GM21390 (cell line): ENCODE measurements around the gene ORMDL3.
"Not testable (repeated sequence)": the region's sequence is repeated elsewhere in the genome, so short reads cannot be mapped to it uniquely, and the experiment has no call there.

Experiments used
- ATAC-seq: cut with Tn5 transposase; IDR thresholded peaks from one replicate; pipeline ENCODE4 v1.9.1; 2021; ENCODE audit not compliant: unreplicated experiment

Gene ORMDL3

DNA sequence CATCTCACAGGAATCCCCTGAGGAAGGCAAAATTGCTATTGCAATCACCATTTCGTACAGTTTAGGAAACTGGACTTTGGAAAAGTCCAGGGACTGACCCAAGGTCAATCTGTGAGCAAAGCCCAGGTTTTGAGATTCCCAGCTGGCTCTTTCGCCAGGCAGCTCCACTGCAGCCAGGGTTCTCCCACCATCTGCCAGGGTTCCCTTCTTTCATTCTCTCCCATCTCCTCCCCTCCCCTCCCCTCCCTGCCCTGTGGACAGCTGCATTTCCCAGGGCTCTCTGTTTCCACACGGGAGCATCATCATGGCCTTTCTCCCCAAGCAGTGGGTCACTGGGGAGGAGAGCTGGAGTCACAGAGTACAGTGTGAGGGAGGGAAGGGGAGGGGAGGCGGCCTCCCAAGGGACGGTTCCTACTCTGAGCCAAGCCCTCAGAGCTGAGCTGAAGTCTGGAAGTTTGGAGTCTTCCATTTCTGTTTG is 23.5 kb upstream of the ORMDL3 start:
- ATAC-seq = no peak

GRCh38 chr17:39949028-39949427 is 21.6 kb upstream of the ORMDL3 start:
- no peak for ATAC-seq

DNA sequence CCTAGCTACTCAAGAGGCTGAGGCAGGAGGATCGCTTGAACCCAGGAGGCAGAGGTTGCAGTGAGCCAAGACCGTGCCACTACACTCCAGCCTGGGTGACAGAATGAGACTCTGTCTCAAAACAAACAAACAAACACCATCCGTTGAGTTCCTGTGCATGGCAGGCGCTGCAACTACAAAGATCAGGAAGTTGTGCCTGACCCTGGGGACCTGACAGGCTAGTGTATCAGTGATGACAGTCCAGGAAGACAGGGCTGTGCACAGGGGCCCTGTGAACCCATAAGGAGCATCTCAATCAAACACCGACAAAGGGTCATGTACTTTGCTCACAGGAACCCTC is 21.1 kb upstream of the ORMDL3 start:
- not testable (repeated sequence) for ATAC-seq

GRCh38 chr17:39946551-39947330 is 19.3 kb upstream of the ORMDL3 start:
- ATAC-seq = no peak

DNA sequence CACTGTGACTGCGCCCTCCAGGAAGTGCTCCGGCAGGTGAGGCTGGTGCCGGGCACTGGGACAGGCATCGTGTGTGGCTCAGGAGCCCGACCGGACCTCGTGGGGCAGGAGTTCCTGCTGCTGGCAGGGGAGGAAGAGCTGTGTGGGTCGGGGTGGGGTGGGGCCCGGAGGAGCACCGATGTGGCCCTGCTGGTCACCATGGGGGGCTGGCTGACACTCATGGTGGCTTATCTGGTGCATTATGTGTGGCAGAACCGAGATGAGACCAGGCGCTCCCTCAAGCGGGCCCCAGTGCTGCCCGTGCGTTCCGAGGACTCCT is 17.0 kb upstream of the ORMDL3 start:
- ATAC-seq = no peak

GRCh38 chr17:39943702-39944392 is 16.4 kb upstream of the ORMDL3 start:
- no peak for ATAC-seq

DNA sequence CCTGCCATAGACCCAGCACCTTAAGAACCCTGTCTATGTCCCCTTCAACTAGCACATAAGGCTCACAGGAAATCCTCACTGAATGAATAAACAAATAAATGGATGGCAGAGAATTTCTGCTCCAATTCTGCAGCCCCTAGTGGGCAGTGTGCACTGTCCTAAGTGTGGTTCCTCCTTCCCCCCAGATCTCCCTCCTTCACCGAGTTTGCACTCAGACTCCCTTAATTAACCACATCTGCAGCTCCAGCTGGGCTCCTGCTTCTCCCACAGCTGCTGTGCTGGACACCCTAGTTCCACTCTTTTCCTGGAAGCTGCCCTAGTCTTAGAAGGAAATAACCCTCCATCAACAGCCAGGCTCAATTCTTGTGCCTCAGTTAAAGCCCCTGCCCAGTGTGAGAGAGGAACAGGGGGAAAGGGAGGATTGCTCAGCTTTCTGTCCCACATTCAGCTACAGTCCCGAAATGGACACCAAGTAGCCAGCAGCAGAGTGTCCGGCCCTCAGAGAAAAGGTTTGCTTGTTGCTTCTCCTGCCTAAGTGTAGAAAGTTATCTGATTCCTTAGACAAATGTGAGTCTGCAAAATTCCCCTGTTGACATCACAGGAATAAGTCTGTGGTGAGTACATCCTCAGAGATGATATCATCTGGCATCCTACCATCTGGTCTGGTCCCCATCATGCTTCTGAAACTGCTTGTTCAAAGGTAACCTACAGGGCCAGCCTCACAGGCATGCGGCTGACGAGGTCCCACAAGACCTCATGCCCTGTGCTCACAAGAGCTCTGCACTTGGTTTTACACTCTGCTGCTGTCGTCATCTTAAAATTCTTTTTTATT is 12.4 kb upstream of the ORMDL3 start:
- ATAC-seq = no peak

- no peak for ATAC-seq
These were observed 11.7 kb upstream of the ORMDL3 start for GRCh38 chr17:39939106-39939505.

DNA sequence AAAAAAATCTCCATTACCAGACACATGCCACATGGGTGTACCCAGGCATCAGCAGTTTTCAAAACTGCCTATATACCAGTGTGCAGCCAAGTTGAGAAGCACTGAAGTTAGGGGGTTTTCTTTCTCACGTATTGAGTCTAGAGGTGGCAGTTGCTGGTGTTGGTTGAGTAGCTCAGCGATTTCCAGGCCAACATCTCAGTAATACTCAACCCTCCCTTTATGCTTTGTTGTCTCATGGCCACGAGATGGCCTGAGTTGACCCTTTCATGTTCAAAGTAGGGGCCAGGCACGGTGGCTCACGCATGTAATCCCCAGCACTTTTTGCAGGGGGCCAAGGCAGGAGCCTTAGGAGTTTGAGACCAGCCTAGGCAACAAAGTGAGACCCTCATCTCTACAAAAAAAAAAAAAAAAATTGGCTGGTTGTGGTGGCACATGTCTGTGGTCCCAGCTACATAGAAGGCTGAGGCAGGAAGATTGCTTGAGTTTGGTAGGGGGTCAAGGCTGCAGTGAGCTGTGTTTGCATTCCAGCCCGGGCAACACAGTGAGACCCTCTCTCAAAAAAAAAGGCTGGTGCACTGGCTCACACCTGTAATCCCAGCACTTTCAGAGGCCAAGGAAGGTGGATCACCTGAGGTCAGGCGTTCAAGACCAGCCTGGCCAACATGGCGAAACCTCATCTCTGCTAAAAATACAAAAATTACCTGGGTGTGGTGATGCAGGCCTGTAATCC is 10.9 kb upstream of the ORMDL3 start:
- ATAC-seq = no peak

DNA sequence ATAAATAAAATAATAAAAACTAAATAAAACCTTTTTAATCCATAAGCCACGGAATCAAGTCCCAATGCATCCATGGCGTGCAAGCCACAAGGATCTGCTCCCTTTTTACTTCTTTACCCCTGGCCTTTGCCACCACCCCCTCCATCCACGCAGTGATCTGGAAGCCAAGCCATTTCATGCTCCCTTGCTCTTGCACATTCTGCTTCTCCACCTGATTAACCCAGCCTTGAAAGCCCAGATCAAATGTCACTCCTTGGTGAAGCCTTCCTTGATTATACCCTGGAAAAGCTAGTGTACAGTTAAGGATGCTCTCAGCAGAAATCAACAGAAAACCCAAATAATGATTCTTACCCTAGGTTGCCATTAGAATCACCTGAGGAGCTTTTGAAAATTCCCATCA is 10.0 kb upstream of the ORMDL3 start:
- no peak for ATAC-seq

DNA sequence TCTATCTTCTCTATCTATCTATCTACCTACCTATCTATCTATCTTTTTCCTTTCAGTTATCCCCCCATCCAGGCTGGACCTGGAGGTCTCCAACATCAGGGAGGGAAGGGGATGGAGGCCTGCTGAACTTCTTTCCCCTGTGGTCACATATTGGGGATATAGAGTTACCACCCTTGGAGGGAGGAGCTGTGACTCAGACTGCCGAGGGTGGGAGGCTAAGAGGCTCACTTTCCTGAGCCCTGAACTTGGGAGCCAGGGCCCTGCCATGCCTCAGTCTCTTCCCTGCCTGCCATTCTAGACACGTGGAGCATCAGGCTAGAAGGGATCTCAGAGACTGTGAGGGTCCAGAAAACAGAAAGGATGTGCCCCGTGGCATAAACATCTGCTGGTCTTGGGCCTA is 8.5 kb upstream of the ORMDL3 start:
- ATAC-seq = no peak

DNA sequence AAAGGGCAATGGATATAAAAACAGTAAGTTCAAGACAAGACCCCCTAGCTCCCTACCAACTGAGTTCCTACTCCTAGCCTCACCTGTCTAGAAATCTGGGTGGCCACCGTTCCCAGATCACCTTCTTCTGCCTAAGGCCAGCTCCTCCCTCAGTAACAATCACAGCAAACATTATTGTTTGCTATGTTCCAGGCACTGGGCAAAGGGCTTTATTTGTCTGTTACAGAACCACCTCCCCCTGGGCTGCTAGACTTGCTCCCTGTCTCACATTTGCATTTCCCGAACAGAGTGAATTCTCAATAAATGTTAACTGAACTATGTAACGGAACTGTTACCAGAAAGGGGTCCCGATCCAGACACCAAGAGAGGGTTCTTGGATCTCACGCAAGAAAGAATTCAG is 6.9 kb upstream of the ORMDL3 start:
- no peak for ATAC-seq

DNA sequence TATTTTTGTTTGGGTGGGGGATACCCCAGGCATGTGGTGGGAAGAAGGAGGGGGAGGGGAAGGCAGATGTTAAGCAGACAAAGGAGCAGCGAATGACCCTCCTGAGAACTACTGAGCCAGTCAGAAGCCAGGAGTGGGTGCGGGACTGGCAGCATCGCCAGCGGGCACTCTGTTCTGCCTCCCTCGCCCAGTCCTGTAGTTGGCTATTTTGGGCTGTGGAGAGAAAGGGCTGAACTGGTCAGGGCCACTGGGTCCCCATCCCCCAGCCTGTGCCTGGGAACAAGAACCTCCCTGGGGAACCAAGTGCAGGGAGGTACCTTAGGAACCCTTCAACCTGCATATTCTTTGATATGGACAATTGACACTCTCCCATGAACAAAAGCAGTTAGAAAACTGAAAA is 6.5 kb upstream of the ORMDL3 start:
- ATAC-seq = no peak

- ATAC-seq = no peak
These were observed 2.4 kb upstream of the ORMDL3 start for GRCh38 chr17:39929646-39930407.

DNA sequence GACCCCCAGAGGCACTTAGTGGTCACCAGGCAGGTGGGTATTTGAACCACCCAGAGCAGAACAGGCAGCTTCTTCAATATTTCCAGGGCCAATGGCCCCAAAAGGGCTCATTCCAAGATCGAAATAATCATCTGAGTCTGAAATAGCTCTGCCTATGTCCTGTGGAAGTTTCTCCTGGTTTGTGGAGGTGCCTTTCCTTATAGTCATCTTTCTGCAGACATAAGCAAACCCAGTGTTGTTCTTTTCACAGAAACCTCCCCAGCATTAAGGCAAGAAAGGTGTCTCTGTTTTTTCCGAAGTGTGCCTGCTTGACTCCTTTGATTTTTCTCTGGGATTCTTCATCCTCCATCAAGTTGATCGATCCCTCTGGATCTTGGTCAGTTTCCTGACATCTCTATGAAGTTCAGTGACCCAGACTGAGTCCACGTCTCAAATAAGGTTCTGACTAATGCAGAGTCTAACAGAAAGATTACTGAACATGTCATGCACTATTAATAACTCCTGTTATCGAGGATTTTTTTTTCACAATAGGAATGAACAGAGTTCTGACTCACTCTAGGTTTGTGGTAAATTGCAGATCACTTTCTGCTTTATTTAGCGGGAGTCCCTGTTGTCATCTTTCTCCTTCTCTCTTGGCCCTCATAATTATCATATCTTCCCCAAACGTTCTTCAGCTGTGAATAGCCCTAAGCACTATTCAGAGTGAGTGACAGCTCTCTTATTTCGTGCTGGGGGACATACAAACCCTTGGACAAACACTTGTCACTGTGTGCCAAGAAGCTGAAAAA is 1.7 kb upstream of the ORMDL3 start:
- no peak for ATAC-seq

- peak; percentile 2 for ATAC-seq
These were observed 792 bp upstream of the ORMDL3 start for GRCh38 chr17:39927929-39928857.

- ATAC-seq = peak; percentile 20
These were observed 757 bp downstream of the ORMDL3 start for GRCh38 chr17:39926588-39927100.

GRCh38 chr17:39926135-39926587 is 1.2 kb downstream of the ORMDL3 start:
- no peak for ATAC-seq
